H1 (cell line): Measurements from ENCODE around the gene CDNF. TPM values are rescaled to one million over a fixed set of nuclear protein-coding genes. Genes with fewer than 3 reads are reported as not detected.

Experiments
- BACH1 ChIP-seq: IDR thresholded peaks from 2 replicates; pipeline ENCODE4 v1.6.1; 2012; ENCODE audit warnings: low read length, improper control_type of control experiment
- CTBP2 ChIP-seq: IDR thresholded peaks from 2 replicates; pipeline ENCODE4 v1.7.0; 2011; ENCODE audit warnings: borderline replicate concordance, mild to moderate bottlenecking, moderate library complexity, mixed read lengths, low read length; ENCODE audit not compliant: insufficient read depth, insufficient read length
- EP300 ChIP-seq, 2 experiments: IDR thresholded peaks; 1 replicate in 1 of 2; 2 replicates in 1 of 2; pipeline ENCODE4 v1.6.1; 2011 to 2012; ENCODE audit warnings: low read depth in 2 of 2, low read length in 2 of 2, mild to moderate bottlenecking in 2 of 2, borderline replicate concordance in 1 of 2, inconsistent platforms in 1 of 2, moderate library complexity in 1 of 2
- FOSL1 ChIP-seq: IDR thresholded peaks from 2 replicates; pipeline ENCODE4 v1.6.1; 2011; ENCODE audit warnings: mild to moderate bottlenecking, low read depth, low read length, moderate library complexity; ENCODE audit not compliant: insufficient read depth
- KDM1A ChIP-seq: fragments of 200-600, 300-600 bp; sonication (generic); IDR thresholded peaks from 2 replicates; pipeline ENCODE4 v1.7.1; 2016; ENCODE audit warnings: mild to moderate bottlenecking, low read length, borderline replicate concordance
- KDM5A ChIP-seq: fragments of 200-600 bp; IDR thresholded peaks from 2 replicates; pipeline ENCODE4 v1.7.1; 2012; ENCODE audit warnings: mild to moderate bottlenecking, low read length, inconsistent platforms, mixed read lengths
- RFX5 ChIP-seq: IDR thresholded peaks from 2 replicates; pipeline ENCODE4 v1.6.1; 2011; ENCODE audit warnings: low read depth, low read length, improper control_type of control experiment, borderline replicate concordance
- SAP30 ChIP-seq: fragments of 300-600 bp; sonication (generic); IDR thresholded peaks from 2 replicates; pipeline ENCODE4 v1.7.1; 2012; ENCODE audit warnings: low read length, moderate library complexity, mild to moderate bottlenecking, inconsistent platforms; ENCODE audit not compliant: insufficient read depth, insufficient replicate concordance
- SRF ChIP-seq: IDR thresholded peaks from 2 replicates; pipeline ENCODE4 v1.6.1; 2011; ENCODE audit warnings: mild to moderate bottlenecking, low read depth, low read length, moderate library complexity
- TBP ChIP-seq: IDR thresholded peaks from 2 replicates; pipeline ENCODE4 v1.6.1; 2011; ENCODE audit warnings: low read depth, low read length, improper control_type of control experiment
- ZNF274 ChIP-seq: IDR thresholded peaks from 2 replicates; pipeline ENCODE4 v1.7.0; 2012; ENCODE audit warnings: low read length, borderline replicate concordance; ENCODE audit errors: extremely low read depth
- polyA plus RNA-seq, 7 experiments: library from polyadenylated mRNA; depleted of rRNA in 3 of 7; stranded (reverse) in 5 of 7; unstranded in 2 of 7; fragments of >200 nt in 5 of 7; fragments of 200-250 nt in 2 of 7; gene quantifications; 1 replicate in 5 of 7; 2 replicates in 1 of 7; 4 replicates in 1 of 7; pipeline versions ENCODE4 v1.2.1 to v1.2.3, GENCODE V29; 2011 to 2013; ENCODE audit warnings: missing spikeins in 2 of 7, mixed read lengths in 2 of 7
- total RNA-seq: library from RNA; stranded (reverse); fragmentation: NEBNext Ultra II Directional; extraction: Animal tissue kit (Norgen Biotek cat#: 25700); gene quantifications from 2 replicates; pipeline ENCODE4 v1.2.1, GENCODE V29; 2021
- TF ChIP-seq, protein P1 (sequence below): fragments of 300-600 bp; sonication (generic); IDR thresholded peaks from 2 replicates; pipeline ENCODE4 v1.7.1; 2012; ENCODE audit warnings: low read length, moderate library complexity, mild to moderate bottlenecking, inconsistent platforms; ENCODE audit not compliant: insufficient replicate concordance

CDNF gene
- total and polyA plus RNA-seq, 2 of the 8 experiments (the other 6 are each of a cell fraction or from before 2014, with no cell fraction given), result 0.32 to 0.67 TPM

- TF ChIP-seq, protein P1, sequence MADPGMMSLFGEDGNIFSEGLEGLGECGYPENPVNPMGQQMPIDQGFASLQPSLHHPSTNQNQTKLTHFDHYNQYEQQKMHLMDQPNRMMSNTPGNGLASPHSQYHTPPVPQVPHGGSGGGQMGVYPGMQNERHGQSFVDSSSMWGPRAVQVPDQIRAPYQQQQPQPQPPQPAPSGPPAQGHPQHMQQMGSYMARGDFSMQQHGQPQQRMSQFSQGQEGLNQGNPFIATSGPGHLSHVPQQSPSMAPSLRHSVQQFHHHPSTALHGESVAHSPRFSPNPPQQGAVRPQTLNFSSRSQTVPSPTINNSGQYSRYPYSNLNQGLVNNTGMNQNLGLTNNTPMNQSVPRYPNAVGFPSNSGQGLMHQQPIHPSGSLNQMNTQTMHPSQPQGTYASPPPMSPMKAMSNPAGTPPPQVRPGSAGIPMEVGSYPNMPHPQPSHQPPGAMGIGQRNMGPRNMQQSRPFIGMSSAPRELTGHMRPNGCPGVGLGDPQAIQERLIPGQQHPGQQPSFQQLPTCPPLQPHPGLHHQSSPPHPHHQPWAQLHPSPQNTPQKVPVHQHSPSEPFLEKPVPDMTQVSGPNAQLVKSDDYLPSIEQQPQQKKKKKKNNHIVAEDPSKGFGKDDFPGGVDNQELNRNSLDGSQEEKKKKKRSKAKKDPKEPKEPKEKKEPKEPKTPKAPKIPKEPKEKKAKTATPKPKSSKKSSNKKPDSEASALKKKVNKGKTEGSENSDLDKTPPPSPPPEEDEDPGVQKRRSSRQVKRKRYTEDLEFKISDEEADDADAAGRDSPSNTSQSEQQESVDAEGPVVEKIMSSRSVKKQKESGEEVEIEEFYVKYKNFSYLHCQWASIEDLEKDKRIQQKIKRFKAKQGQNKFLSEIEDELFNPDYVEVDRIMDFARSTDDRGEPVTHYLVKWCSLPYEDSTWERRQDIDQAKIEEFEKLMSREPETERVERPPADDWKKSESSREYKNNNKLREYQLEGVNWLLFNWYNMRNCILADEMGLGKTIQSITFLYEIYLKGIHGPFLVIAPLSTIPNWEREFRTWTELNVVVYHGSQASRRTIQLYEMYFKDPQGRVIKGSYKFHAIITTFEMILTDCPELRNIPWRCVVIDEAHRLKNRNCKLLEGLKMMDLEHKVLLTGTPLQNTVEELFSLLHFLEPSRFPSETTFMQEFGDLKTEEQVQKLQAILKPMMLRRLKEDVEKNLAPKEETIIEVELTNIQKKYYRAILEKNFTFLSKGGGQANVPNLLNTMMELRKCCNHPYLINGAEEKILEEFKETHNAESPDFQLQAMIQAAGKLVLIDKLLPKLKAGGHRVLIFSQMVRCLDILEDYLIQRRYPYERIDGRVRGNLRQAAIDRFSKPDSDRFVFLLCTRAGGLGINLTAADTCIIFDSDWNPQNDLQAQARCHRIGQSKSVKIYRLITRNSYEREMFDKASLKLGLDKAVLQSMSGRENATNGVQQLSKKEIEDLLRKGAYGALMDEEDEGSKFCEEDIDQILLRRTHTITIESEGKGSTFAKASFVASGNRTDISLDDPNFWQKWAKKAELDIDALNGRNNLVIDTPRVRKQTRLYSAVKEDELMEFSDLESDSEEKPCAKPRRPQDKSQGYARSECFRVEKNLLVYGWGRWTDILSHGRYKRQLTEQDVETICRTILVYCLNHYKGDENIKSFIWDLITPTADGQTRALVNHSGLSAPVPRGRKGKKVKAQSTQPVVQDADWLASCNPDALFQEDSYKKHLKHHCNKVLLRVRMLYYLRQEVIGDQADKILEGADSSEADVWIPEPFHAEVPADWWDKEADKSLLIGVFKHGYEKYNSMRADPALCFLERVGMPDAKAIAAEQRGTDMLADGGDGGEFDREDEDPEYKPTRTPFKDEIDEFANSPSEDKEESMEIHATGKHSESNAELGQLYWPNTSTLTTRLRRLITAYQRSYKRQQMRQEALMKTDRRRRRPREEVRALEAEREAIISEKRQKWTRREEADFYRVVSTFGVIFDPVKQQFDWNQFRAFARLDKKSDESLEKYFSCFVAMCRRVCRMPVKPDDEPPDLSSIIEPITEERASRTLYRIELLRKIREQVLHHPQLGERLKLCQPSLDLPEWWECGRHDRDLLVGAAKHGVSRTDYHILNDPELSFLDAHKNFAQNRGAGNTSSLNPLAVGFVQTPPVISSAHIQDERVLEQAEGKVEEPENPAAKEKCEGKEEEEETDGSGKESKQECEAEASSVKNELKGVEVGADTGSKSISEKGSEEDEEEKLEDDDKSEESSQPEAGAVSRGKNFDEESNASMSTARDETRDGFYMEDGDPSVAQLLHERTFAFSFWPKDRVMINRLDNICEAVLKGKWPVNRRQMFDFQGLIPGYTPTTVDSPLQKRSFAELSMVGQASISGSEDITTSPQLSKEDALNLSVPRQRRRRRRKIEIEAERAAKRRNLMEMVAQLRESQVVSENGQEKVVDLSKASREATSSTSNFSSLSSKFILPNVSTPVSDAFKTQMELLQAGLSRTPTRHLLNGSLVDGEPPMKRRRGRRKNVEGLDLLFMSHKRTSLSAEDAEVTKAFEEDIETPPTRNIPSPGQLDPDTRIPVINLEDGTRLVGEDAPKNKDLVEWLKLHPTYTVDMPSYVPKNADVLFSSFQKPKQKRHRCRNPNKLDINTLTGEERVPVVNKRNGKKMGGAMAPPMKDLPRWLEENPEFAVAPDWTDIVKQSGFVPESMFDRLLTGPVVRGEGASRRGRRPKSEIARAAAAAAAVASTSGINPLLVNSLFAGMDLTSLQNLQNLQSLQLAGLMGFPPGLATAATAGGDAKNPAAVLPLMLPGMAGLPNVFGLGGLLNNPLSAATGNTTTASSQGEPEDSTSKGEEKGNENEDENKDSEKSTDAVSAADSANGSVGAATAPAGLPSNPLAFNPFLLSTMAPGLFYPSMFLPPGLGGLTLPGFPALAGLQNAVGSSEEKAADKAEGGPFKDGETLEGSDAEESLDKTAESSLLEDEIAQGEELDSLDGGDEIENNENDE, result no peak
- no peak for TF ChIP-seq ZNF274
- no peak for TF ChIP-seq KDM1A
- no peak for TF ChIP-seq SRF
- TF ChIP-seq KDM5A, result no peak
- TF ChIP-seq CTBP2, result no peak
- no peak for TF ChIP-seq SAP30
- no peak for TF ChIP-seq BACH1
- TF ChIP-seq RFX5, result no peak
- no peak for TF ChIP-seq EP300 (IDR thresholded peaks at IDR 0.05; ENCODE audit: borderline replicate concordance in 1 of 2, low read depth in 2 of 2, low read length in 2 of 2)
- no peak for TF ChIP-seq TBP
- no peak for TF ChIP-seq FOSL1
Observed at GRCh38 chr10:14836208-14836607, 1.6 kb downstream of the CDNF start (continued).
